Measurements from ENCODE around the gene CD7.

The CD7 gene

GRCh38 chr17:82270651-82271050 lies 46.8 kb downstream of the CD7 start:
- Histone ChIP-seq H3K9ac (ENCODE audit: low read length) (no peak overlapping the region), H3K79me2 (ENCODE audit: insufficient read depth, low read length) (peaks cover 71% of the 10 kb centered on the region), H3K27ac (ENCODE audit: low read depth, low read length) (no peak overlapping the region), H3K9me2 (replicated peaks; ENCODE audit: insufficient read depth, low read length) (no peaks in the 10 kb centered on the region), H3K9me3 (ENCODE audit: insufficient read depth, low read length) (no peaks in the 10 kb centered on the region), H3F3A (ENCODE audit: insufficient read depth) (peaks cover 3% of the 10 kb centered on the region; the same call in 1 of the 2 replicates), H3K4me2 (ENCODE audit: low read depth, low read length, poor library complexity, severe bottlenecking) (no peak overlapping the region), H3K4me3 (ENCODE audit: insufficient read depth, low read length, poor library complexity, severe bottlenecking) (no peak overlapping the region), H3K36me3 (ENCODE audit: low read length) (peaks cover 5% of the 10 kb centered on the region; the same call in 1 of the 2 replicates), H3K27me3 (ENCODE audit: low read length) (no peaks in the 10 kb centered on the region), H2AFZ (ENCODE audit: low read depth, low read length, severe bottlenecking) (no peak overlapping the region), H4K20me1 (ENCODE audit: low read depth, low read length) (peaks cover 25% of the 10 kb centered on the region)
- TF ChIP-seq, protein P1, sequence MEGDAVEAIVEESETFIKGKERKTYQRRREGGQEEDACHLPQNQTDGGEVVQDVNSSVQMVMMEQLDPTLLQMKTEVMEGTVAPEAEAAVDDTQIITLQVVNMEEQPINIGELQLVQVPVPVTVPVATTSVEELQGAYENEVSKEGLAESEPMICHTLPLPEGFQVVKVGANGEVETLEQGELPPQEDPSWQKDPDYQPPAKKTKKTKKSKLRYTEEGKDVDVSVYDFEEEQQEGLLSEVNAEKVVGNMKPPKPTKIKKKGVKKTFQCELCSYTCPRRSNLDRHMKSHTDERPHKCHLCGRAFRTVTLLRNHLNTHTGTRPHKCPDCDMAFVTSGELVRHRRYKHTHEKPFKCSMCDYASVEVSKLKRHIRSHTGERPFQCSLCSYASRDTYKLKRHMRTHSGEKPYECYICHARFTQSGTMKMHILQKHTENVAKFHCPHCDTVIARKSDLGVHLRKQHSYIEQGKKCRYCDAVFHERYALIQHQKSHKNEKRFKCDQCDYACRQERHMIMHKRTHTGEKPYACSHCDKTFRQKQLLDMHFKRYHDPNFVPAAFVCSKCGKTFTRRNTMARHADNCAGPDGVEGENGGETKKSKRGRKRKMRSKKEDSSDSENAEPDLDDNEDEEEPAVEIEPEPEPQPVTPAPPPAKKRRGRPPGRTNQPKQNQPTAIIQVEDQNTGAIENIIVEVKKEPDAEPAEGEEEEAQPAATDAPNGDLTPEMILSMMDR (IDR thresholded peaks at IDR 0.05; ENCODE audit: insufficient read depth, low read length, poor library complexity, severe bottlenecking) = no peak
- TF ChIP-seq EZH2phosphoT487 (conservative IDR thresholded peaks at IDR 0.05; ENCODE audit: low read length) = no peak

GRCh38 chr17:82269882-82270500 lies 47.4 kb downstream of the CD7 start:
- Histone ChIP-seq H3K9ac (ENCODE audit: low read length) (no peak overlapping the region), H3K27ac (ENCODE audit: low read depth, low read length) (no peak overlapping the region), H3K4me3 (ENCODE audit: insufficient read depth, low read length, poor library complexity, severe bottlenecking) (no peak overlapping the region), H3K9me3 (ENCODE audit: insufficient read depth, low read length) (no peaks in the 10 kb centered on the region), H3K27me3 (ENCODE audit: low read length) (no peaks in the 10 kb centered on the region), H2AFZ (ENCODE audit: low read depth, low read length, severe bottlenecking) (no peak overlapping the region), H3K79me2 (ENCODE audit: insufficient read depth, low read length) (peaks cover 76% of the 10 kb centered on the region), H3K9me2 (replicated peaks; ENCODE audit: insufficient read depth, low read length) (no peaks in the 10 kb centered on the region), H3F3A (ENCODE audit: insufficient read depth) (peaks cover 3% of the 10 kb centered on the region; the same call in 1 of the 2 replicates), H4K20me1 (ENCODE audit: low read depth, low read length) (peaks cover 25% of the 10 kb centered on the region), H3K4me2 (ENCODE audit: low read depth, low read length, poor library complexity, severe bottlenecking) (no peak overlapping the region), H3K36me3 (ENCODE audit: low read length) (peaks cover 5% of the 10 kb centered on the region; the same call in 1 of the 2 replicates)
- no peak for TF ChIP-seq EZH2phosphoT487 (conservative IDR thresholded peaks at IDR 0.05; ENCODE audit: low read length)
- TF ChIP-seq, protein P1 (IDR thresholded peaks at IDR 0.05; ENCODE audit: insufficient read depth, low read length, poor library complexity, severe bottlenecking) = no peak

GRCh38 chr17:82269138-82269881 lies 48.1 kb downstream of the CD7 start:
- Histone ChIP-seq H2AFZ (ENCODE audit: low read depth, low read length, severe bottlenecking) (no peak overlapping the region), H3K4me3 (ENCODE audit: insufficient read depth, low read length, poor library complexity, severe bottlenecking) (no peak overlapping the region), H3K36me3 (ENCODE audit: low read length) (peaks cover 5% of the 10 kb centered on the region; the same call in 1 of the 2 replicates), H3K79me2 (ENCODE audit: insufficient read depth, low read length) (peaks cover 76% of the 10 kb centered on the region), H3K9me2 (replicated peaks; ENCODE audit: insufficient read depth, low read length) (no peaks in the 10 kb centered on the region), H3K9me3 (ENCODE audit: insufficient read depth, low read length) (no peaks in the 10 kb centered on the region), H3K27me3 (ENCODE audit: low read length) (no peaks in the 10 kb centered on the region), H3K4me2 (ENCODE audit: low read depth, low read length, poor library complexity, severe bottlenecking) (no peak overlapping the region), H4K20me1 (ENCODE audit: low read depth, low read length) (peaks cover 25% of the 10 kb centered on the region), H3K27ac (ENCODE audit: low read depth, low read length) (no peak overlapping the region), H3F3A (ENCODE audit: insufficient read depth) (peaks cover 3% of the 10 kb centered on the region; the same call in 1 of the 2 replicates), H3K9ac (ENCODE audit: low read length) (no peak overlapping the region)
- TF ChIP-seq, protein P1 (IDR thresholded peaks at IDR 0.05; ENCODE audit: insufficient read depth, low read length, poor library complexity, severe bottlenecking) = no peak
- TF ChIP-seq EZH2phosphoT487 (conservative IDR thresholded peaks at IDR 0.05; ENCODE audit: low read length) = no peak

Measured in SU-DHL-6 (cell line).